ENCODE measurements around the gene SCCPDH. TPM values are rescaled to one million over a fixed set of nuclear protein-coding genes. Genes with fewer than 3 reads are reported as not detected.

Gene SCCPDH
- total RNA-seq, 1 experiment from 2014 or later, result 10.9 TPM

DNA sequence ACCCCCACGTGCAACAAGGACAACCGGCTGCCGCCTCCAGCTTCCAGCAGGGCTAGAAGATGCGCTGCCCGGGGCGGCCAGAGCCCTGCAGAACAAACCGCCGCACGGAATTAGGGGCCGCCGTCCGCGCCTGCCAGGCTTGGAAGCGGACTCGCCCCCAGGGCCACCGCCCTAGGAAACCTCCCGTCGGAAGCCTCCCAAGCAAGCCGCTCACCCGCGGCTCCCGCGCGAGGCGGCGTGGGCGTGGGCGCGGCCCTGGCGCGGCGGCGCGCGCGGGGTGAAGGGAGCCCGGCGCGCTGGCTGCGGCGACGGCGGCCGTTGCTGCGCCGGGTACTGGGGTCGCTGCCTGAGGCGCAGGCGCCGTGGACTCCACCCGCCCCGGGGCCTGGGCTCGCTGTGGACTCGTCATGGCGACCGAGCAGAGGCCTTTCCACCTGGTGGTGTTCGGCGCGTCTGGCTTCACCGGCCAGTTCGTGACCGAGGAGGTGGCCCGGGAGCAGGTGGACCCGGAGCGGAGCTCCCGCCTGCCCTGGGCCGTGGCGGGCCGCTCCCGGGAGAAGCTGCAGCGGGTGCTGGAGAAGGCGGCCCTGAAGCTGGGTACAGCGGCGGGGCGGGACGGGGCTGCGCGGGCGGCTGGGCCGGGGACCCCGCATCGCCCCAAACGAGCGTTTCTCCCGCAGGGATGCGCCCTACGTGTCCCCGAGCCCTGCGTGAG is at the start of gene SCCPDH (continued):
- no peak for TF ChIP-seq ZNF232 (CRISPR knock-in tag; IDR thresholded peaks at IDR 0.05)
- TF ChIP-seq, protein P1, sequence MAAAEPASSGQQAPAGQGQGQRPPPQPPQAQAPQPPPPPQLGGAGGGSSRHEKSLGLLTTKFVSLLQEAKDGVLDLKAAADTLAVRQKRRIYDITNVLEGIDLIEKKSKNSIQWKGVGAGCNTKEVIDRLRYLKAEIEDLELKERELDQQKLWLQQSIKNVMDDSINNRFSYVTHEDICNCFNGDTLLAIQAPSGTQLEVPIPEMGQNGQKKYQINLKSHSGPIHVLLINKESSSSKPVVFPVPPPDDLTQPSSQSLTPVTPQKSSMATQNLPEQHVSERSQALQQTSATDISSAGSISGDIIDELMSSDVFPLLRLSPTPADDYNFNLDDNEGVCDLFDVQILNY (CRISPR knock-in tag; IDR thresholded peaks at IDR 0.05), result peak; percentile 63; the same call in 1 of the 2 replicates
- no peak for TF ChIP-seq GTF2I (CRISPR knock-in tag; conservative IDR thresholded peaks at IDR 0.05)
- peak; percentile 17; the same call in 1 of the 2 replicates for TF ChIP-seq FOXK1 (CRISPR knock-in tag; IDR thresholded peaks at IDR 0.05)
- TF ChIP-seq, protein P2, sequence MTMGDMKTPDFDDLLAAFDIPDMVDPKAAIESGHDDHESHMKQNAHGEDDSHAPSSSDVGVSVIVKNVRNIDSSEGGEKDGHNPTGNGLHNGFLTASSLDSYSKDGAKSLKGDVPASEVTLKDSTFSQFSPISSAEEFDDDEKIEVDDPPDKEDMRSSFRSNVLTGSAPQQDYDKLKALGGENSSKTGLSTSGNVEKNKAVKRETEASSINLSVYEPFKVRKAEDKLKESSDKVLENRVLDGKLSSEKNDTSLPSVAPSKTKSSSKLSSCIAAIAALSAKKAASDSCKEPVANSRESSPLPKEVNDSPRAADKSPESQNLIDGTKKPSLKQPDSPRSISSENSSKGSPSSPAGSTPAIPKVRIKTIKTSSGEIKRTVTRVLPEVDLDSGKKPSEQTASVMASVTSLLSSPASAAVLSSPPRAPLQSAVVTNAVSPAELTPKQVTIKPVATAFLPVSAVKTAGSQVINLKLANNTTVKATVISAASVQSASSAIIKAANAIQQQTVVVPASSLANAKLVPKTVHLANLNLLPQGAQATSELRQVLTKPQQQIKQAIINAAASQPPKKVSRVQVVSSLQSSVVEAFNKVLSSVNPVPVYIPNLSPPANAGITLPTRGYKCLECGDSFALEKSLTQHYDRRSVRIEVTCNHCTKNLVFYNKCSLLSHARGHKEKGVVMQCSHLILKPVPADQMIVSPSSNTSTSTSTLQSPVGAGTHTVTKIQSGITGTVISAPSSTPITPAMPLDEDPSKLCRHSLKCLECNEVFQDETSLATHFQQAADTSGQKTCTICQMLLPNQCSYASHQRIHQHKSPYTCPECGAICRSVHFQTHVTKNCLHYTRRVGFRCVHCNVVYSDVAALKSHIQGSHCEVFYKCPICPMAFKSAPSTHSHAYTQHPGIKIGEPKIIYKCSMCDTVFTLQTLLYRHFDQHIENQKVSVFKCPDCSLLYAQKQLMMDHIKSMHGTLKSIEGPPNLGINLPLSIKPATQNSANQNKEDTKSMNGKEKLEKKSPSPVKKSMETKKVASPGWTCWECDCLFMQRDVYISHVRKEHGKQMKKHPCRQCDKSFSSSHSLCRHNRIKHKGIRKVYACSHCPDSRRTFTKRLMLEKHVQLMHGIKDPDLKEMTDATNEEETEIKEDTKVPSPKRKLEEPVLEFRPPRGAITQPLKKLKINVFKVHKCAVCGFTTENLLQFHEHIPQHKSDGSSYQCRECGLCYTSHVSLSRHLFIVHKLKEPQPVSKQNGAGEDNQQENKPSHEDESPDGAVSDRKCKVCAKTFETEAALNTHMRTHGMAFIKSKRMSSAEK (CRISPR knock-in tag; IDR thresholded peaks at IDR 0.05; ENCODE audit: borderline replicate concordance), result no peak
- TF ChIP-seq, protein P3, sequence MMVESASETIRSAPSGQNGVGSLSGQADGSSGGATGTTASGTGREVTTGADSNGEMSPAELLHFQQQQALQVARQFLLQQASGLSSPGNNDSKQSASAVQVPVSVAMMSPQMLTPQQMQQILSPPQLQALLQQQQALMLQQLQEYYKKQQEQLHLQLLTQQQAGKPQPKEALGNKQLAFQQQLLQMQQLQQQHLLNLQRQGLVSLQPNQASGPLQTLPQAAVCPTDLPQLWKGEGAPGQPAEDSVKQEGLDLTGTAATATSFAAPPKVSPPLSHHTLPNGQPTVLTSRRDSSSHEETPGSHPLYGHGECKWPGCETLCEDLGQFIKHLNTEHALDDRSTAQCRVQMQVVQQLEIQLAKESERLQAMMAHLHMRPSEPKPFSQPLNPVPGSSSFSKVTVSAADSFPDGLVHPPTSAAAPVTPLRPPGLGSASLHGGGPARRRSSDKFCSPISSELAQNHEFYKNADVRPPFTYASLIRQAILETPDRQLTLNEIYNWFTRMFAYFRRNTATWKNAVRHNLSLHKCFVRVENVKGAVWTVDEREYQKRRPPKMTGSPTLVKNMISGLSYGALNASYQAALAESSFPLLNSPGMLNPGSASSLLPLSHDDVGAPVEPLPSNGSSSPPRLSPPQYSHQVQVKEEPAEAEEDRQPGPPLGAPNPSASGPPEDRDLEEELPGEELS (CRISPR knock-in tag; IDR thresholded peaks at IDR 0.05), result peak; percentile 78
- TF ChIP-seq ZNF219 (CRISPR knock-in tag; IDR thresholded peaks at IDR 0.05; ENCODE audit: borderline replicate concordance), result no peak; the same call in 1 of the 2 replicates
- no peak for TF ChIP-seq HMGA2 (CRISPR knock-in tag; IDR thresholded peaks at IDR 0.05)
- 0 out of 2 replicates have a peak, but pooled peaks have one; percentile 16 for TF ChIP-seq ATF1 (CRISPR knock-in tag; IDR thresholded peaks at IDR 0.05)
- TF ChIP-seq, protein P4, sequence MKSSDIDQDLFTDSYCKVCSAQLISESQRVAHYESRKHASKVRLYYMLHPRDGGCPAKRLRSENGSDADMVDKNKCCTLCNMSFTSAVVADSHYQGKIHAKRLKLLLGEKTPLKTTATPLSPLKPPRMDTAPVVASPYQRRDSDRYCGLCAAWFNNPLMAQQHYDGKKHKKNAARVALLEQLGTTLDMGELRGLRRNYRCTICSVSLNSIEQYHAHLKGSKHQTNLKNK (CRISPR knock-in tag; IDR thresholded peaks at IDR 0.05), result no peak
- no peak for TF ChIP-seq IRF2 (CRISPR knock-in tag; IDR thresholded peaks at IDR 0.05; ENCODE audit: borderline replicate concordance, low read depth)
- no peak for TF ChIP-seq ZNF671 (CRISPR knock-in tag; IDR thresholded peaks at IDR 0.05)
- TF ChIP-seq, protein P5, sequence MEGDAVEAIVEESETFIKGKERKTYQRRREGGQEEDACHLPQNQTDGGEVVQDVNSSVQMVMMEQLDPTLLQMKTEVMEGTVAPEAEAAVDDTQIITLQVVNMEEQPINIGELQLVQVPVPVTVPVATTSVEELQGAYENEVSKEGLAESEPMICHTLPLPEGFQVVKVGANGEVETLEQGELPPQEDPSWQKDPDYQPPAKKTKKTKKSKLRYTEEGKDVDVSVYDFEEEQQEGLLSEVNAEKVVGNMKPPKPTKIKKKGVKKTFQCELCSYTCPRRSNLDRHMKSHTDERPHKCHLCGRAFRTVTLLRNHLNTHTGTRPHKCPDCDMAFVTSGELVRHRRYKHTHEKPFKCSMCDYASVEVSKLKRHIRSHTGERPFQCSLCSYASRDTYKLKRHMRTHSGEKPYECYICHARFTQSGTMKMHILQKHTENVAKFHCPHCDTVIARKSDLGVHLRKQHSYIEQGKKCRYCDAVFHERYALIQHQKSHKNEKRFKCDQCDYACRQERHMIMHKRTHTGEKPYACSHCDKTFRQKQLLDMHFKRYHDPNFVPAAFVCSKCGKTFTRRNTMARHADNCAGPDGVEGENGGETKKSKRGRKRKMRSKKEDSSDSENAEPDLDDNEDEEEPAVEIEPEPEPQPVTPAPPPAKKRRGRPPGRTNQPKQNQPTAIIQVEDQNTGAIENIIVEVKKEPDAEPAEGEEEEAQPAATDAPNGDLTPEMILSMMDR (IDR thresholded peaks at IDR 0.05), result no peak
- no peak for TF ChIP-seq ZNF138 (CRISPR knock-in tag; conservative IDR thresholded peaks at IDR 0.05)
- TF ChIP-seq PRRX2 (CRISPR knock-in tag; IDR thresholded peaks at IDR 0.05), result no peak
- TF ChIP-seq, protein P6, sequence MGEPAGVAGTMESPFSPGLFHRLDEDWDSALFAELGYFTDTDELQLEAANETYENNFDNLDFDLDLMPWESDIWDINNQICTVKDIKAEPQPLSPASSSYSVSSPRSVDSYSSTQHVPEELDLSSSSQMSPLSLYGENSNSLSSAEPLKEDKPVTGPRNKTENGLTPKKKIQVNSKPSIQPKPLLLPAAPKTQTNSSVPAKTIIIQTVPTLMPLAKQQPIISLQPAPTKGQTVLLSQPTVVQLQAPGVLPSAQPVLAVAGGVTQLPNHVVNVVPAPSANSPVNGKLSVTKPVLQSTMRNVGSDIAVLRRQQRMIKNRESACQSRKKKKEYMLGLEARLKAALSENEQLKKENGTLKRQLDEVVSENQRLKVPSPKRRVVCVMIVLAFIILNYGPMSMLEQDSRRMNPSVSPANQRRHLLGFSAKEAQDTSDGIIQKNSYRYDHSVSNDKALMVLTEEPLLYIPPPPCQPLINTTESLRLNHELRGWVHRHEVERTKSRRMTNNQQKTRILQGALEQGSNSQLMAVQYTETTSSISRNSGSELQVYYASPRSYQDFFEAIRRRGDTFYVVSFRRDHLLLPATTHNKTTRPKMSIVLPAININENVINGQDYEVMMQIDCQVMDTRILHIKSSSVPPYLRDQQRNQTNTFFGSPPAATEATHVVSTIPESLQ (CRISPR knock-in tag; IDR thresholded peaks at IDR 0.05), result no peak
- TF ChIP-seq NFE2L1 (CRISPR knock-in tag; IDR thresholded peaks at IDR 0.05), result no peak
- no peak for TF ChIP-seq ESRRA (CRISPR knock-in tag; IDR thresholded peaks at IDR 0.05; ENCODE audit: borderline replicate concordance)
- TF ChIP-seq, protein P7, sequence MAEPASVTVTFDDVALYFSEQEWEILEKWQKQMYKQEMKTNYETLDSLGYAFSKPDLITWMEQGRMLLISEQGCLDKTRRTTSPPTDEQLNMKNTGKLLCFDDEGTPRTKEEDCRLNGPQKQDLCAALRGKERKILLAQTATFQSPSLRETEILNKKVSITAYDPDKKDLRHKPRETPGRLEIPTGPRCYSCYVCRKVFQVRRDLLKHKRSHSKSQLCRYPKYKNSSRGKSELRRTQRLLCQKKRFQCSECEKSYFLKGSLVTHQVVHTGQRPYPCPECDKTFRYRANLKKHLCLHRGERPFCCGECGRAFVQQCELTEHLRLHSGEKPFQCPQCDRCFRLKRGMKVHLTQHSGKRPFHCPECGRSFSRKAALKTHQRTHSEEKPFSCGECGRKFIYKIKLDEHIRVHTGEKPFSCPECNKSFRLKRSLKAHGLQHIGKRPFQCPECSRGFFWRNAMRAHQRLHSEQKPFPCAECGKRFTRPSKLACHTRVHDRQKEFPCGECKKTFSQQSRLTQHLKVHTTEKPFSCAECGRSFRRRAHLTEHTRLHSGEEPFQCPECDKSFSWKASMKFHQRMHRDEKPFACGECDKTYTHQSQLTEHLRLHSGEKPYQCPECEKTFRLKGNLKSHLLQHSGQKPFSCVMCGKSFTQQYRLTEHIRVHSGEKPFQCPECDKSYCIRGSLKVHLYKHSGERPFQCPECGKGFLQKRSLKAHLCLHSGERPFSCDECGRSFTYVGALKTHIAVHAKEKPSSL (CRISPR knock-in tag; conservative IDR thresholded peaks at IDR 0.05), result no peak
- 0 out of 2 replicates have a peak, but pooled peaks have one; percentile 39 for TF ChIP-seq SP1 (CRISPR knock-in tag; conservative IDR thresholded peaks at IDR 0.05)
- TF ChIP-seq, protein P8, sequence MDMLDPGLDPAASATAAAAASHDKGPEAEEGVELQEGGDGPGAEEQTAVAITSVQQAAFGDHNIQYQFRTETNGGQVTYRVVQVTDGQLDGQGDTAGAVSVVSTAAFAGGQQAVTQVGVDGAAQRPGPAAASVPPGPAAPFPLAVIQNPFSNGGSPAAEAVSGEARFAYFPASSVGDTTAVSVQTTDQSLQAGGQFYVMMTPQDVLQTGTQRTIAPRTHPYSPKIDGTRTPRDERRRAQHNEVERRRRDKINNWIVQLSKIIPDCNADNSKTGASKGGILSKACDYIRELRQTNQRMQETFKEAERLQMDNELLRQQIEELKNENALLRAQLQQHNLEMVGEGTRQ (CRISPR knock-in tag; IDR thresholded peaks at IDR 0.05), result no peak
- TF ChIP-seq, protein P9, sequence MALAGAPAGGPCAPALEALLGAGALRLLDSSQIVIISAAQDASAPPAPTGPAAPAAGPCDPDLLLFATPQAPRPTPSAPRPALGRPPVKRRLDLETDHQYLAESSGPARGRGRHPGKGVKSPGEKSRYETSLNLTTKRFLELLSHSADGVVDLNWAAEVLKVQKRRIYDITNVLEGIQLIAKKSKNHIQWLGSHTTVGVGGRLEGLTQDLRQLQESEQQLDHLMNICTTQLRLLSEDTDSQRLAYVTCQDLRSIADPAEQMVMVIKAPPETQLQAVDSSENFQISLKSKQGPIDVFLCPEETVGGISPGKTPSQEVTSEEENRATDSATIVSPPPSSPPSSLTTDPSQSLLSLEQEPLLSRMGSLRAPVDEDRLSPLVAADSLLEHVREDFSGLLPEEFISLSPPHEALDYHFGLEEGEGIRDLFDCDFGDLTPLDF (CRISPR knock-in tag; IDR thresholded peaks at IDR 0.05), result no peak
- no peak for TF ChIP-seq ZBTB21 (CRISPR knock-in tag; IDR thresholded peaks at IDR 0.05; ENCODE audit: borderline replicate concordance)

Data from WTC11 (cell line).